Breast epithelium (tissue), 3 donors: ENCODE results near the gene KLC1.

Experiments
- POLR2A ChIP-seq: fragments of 450-650 bp; IDR thresholded peaks from one replicate; pipeline ENCODE4 v1.6.1; 2016; ENCODE audit warnings: antibody characterized with exemption, mild to moderate bottlenecking, moderate library complexity
- TF ChIP-seq, protein P1 (sequence below), 3 donors: fragments of 450-650 bp; IDR thresholded peaks; one replicate each; pipeline ENCODE4 v1.5.1; 2016 to 2017; ENCODE audit warnings: antibody characterized with exemption in 3 of 3, mild to moderate bottlenecking in 3 of 3, moderate library complexity in 3 of 3

DNA sequence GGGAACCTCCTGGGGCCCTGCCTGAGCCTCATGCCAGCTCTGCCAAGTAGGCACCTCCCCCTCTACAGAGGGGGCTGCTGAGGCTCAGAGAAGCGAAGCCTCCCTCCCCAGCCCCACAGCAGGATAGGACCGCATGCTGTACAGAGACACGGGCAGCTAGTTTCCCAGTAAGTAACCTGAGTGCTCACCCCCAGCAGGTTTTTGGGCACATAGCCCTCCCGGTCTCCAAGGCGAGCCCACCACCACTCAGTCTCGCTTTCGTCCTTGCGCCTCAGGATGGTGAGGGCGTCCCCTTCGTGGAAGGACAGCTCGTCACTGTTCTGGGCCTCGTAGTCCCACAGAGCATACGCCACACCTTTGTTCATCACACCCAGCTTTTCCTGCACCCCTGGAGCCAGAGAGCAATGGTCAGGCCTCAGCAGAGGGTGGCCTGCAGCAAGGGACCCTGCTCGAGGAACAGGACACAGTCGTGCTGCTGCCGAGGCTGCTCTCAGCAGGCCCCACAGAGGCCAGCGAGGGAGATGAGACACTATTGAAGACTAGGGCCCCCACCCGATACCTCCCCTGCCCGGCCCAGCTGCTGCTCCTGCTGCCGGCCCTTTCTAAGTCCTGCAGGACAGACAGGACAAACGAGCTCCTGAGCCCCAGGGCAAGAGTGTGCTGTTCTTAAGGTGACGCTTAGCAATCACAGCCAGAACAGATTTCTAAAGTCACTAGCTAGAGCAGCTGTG, 107.0 kb downstream of the KLC1 start:
- TF ChIP-seq, protein P1, sequence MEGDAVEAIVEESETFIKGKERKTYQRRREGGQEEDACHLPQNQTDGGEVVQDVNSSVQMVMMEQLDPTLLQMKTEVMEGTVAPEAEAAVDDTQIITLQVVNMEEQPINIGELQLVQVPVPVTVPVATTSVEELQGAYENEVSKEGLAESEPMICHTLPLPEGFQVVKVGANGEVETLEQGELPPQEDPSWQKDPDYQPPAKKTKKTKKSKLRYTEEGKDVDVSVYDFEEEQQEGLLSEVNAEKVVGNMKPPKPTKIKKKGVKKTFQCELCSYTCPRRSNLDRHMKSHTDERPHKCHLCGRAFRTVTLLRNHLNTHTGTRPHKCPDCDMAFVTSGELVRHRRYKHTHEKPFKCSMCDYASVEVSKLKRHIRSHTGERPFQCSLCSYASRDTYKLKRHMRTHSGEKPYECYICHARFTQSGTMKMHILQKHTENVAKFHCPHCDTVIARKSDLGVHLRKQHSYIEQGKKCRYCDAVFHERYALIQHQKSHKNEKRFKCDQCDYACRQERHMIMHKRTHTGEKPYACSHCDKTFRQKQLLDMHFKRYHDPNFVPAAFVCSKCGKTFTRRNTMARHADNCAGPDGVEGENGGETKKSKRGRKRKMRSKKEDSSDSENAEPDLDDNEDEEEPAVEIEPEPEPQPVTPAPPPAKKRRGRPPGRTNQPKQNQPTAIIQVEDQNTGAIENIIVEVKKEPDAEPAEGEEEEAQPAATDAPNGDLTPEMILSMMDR (IDR thresholded peaks at IDR 0.05), result no peak
- TF ChIP-seq POLR2A, result no peak
